Measurements from ENCODE around the gene SLC25A21. TPM values are rescaled to one million over a fixed set of nuclear protein-coding genes. Genes with fewer than 3 reads are reported as not detected.

Gene SLC25A21
- polyA plus RNA-seq, 1 experiment = 1.5 TPM

DNA sequence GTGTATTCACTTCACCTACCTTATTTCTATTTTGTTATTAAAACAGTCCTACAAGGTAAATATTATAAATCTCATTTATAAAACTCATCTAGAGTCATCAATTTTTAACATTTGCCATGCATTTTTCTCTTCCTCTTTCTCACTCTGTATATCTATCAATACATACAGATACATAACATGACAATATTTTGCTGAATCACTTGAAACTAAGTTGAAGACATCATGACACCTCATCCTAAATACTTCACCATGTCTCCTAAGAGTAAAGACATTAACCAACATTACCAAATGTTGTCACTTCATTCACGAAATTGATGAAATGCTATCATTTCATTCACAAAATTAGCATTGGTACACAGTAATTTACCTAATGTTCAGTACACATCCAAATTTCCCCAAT lies 329.0 kb downstream of the SLC25A21 start:
- Histone ChIP-seq H3K4me3 (ENCODE audit: low read depth, low read length) (no peak overlapping the region), H3K27ac (ENCODE audit: low read depth, low read length) (no peak overlapping the region), H3K27me3 (ENCODE audit: control insufficient read depth, insufficient read depth, low read length) (peaks cover 10% of the 10 kb centered on the region), H3K9me3 (ENCODE audit: control insufficient read depth, insufficient read depth, low read length) (no peaks in the 10 kb centered on the region)
- no peak for TF ChIP-seq CTCF (IDR thresholded peaks at IDR 0.05; ENCODE audit: low read depth, low read length)
- no peak for DNase-seq (ENCODE audit: low read depth, low spot score)
- POLR2A ChIA-PET = no interaction called here
- CTCF ChIA-PET = no interaction called here

GRCh38 chr14:36835128-36835527 lies 337.3 kb downstream of the SLC25A21 start:
- no peaks in the 10 kb centered on the region for H3K27me3 ChIP-seq (ENCODE audit: control insufficient read depth, insufficient read depth, low read length)
- TF ChIP-seq CTCF (IDR thresholded peaks at IDR 0.05; ENCODE audit: low read depth, low read length) = no peak
- ChIA-PET POLR2A (no interaction called here), CTCF (no interaction called here)
- H3K4me3 ChIP-seq (ENCODE audit: low read depth, low read length) = no peak overlapping the region
- no peak overlapping the region for H3K27ac ChIP-seq (ENCODE audit: low read depth, low read length)
- DNase-seq (ENCODE audit: low read depth, low spot score) = no peak
- no peaks in the 10 kb centered on the region for H3K9me3 ChIP-seq (ENCODE audit: control insufficient read depth, insufficient read depth, low read length)

DNA sequence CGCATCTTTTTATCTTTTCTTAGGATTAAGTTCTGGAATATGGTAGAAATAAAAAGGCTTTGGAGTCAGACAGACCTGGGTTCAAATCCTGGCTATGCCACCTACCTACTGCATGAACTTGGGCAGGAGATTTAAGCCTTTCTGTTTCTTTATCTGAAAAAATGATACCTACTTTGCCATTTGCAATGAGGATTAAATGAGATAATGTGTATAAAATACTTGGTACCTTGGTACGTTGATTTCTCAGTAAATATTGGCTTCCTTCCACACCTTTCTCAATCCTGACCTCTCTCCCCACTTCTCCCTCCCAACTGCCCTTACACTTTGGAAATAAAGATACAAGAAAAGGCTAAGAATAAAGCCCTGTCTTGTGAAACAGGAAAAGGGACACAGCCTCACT lies 338.1 kb downstream of the SLC25A21 start:
- CTCF ChIA-PET = no interaction called here
- POLR2A ChIA-PET = no interaction called here
- Histone ChIP-seq H3K27ac (ENCODE audit: low read depth, low read length) (no peak overlapping the region), H3K9me3 (ENCODE audit: control insufficient read depth, insufficient read depth, low read length) (no peaks in the 10 kb centered on the region), H3K4me3 (ENCODE audit: low read depth, low read length) (no peak overlapping the region), H3K27me3 (ENCODE audit: control insufficient read depth, insufficient read depth, low read length) (no peaks in the 10 kb centered on the region)
- DNase-seq (ENCODE audit: low read depth, low spot score) = no peak
- no peak for TF ChIP-seq CTCF (IDR thresholded peaks at IDR 0.05; ENCODE audit: low read depth, low read length)

DNA sequence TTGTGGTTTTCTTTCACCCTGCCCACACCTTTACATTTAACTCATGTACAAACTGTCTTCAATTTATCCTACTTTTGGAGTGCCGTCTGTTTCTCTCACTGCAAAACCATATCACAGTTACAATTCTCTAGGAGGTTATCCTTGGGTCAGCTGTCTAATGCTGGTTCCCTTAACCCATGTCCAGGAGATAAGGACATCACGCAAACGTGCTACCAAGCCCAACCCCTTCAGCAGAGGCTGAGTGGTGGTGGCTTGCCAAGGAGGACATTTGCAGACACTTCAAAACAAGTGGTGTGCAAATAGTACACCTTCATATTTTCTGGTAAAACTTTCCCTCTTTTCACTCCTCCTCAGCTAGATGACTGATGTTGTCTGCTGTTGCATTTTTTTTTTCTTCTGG lies 342.9 kb downstream of the SLC25A21 start:
- POLR2A ChIA-PET = no interaction called here
- Histone ChIP-seq H3K27me3 (ENCODE audit: control insufficient read depth, insufficient read depth, low read length) (no peaks in the 10 kb centered on the region), H3K9me3 (ENCODE audit: control insufficient read depth, insufficient read depth, low read length) (no peaks in the 10 kb centered on the region), H3K27ac (ENCODE audit: low read depth, low read length) (no peak overlapping the region), H3K4me3 (ENCODE audit: low read depth, low read length) (no peak overlapping the region)
- DNase-seq (ENCODE audit: low read depth, low spot score) = no peak
- no peak for TF ChIP-seq CTCF (IDR thresholded peaks at IDR 0.05; ENCODE audit: low read depth, low read length)
- CTCF ChIA-PET = no interaction called here

DNA sequence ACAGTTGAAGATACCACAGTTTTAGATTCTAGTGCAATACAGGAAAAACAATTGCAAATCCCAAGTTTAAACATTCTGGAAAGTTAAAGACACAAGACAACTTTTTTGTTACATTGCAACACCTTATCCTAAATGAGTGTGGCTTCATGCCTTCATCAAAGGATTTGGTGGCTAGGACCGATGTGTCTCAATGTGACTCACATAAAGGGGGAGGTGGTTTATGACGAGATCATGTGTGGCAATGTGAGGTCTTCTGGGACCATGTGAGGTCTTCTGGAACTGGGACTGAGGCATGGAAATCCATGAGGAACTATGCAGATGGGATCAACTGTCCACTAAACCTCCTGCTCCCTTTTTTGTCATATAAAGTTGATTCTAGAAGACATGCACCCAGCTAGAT lies 344.5 kb downstream of the SLC25A21 start:
- POLR2A ChIA-PET = no interaction called here

More for the DNA sequence above, 344.5 kb downstream of the SLC25A21 start:
- CTCF ChIA-PET = no interaction called here
- no peak for DNase-seq (ENCODE audit: low read depth, low spot score)
- H3K4me3 ChIP-seq (ENCODE audit: low read depth, low read length) = no peak overlapping the region
- no peak for TF ChIP-seq CTCF (IDR thresholded peaks at IDR 0.05; ENCODE audit: low read depth, low read length)
- H3K27me3 ChIP-seq (ENCODE audit: control insufficient read depth, insufficient read depth, low read length) = no peaks in the 10 kb centered on the region
- no peak overlapping the region for H3K27ac ChIP-seq (ENCODE audit: low read depth, low read length)
- H3K9me3 ChIP-seq (ENCODE audit: control insufficient read depth, insufficient read depth, low read length) = no peaks in the 10 kb centered on the region
